Progenitor cell of endocrine pancreas (in vitro differentiated cells): ENCODE results near the gene ANKRD33. TPM values are rescaled to one million over a fixed set of nuclear protein-coding genes. Genes with fewer than 3 reads are reported as not detected.

Experiments
- DNase-seq: peaks from one replicate; pipeline ENCODE4 v3.0.0; 2021; ENCODE audit warnings: low spot score; ENCODE audit not compliant: unreplicated experiment
- H3K27ac Mint-ChIP-seq: 2 replicates; pipeline ENCODE4 v1.8.0; 2021; ENCODE audit warnings: mild to moderate bottlenecking, moderate library complexity, mixed read lengths
- H3K27me3 Mint-ChIP-seq: 2 replicates; pipeline ENCODE4 v1.8.0; 2021; ENCODE audit warnings: mixed read lengths
- H3K36me3 Mint-ChIP-seq: 2 replicates; pipeline ENCODE4 v1.8.0; 2022; ENCODE audit warnings: mixed read lengths; ENCODE audit not compliant: insufficient read depth
- H3K4me1 Mint-ChIP-seq: 2 replicates; pipeline ENCODE4 v1.8.0; 2021; ENCODE audit warnings: low read depth, mixed read lengths
- H3K4me3 Mint-ChIP-seq: 2 replicates; pipeline ENCODE4 v1.8.0; 2021; ENCODE audit warnings: low read depth, mild to moderate bottlenecking, moderate library complexity, mixed read lengths
- H3K9me3 Mint-ChIP-seq: 2 replicates; pipeline ENCODE4 v1.8.0; 2021; ENCODE audit warnings: low read depth, mixed read lengths
- total RNA-seq: library from RNA; stranded (reverse); gene quantifications from 2 replicates; pipeline ENCODE4 v1.2.1, GENCODE V29; 2021
- TF ChIP-seq, protein P1 (sequence below): fragments of 200-600 bp; sonication (generic); IDR thresholded peaks from one replicate; pipeline ENCODE4 v1.5.0; 2021; ENCODE audit warnings: antibody characterized with exemption, mild to moderate bottlenecking; ENCODE audit not compliant: unreplicated experiment

The ANKRD33 gene
- total RNA-seq, 1 donor from 2014 or later, result 0.14 TPM

- peaks cover 14% of the 10 kb centered on the region for H3K4me1 Mint-ChIP-seq
- DNase-seq, result no peak
- peaks cover 48% of the 10 kb centered on the region for H3K27me3 Mint-ChIP-seq
Observed at GRCh38 chr12:51873251-51873994, 14.5 kb upstream of the ANKRD33 start.

DNA sequence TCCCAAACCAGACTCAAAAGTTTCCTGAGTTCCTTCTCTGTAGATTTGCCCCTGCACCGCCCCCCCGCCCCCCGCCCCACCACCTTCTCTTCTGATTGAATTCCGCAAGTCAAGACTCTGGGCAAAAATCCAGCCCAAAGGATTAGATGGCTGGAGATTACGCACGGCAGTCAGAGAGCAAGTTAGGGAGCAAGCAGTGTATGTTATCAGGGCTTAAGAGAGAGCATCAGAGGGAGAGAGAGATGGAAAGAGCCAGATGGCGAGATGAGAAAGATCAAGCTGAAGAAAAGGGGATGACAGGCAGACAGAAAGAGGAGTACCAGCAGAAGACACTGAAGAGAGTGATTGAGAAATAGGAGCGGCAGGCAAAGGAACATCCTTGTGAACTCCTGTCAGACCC lies 13.9 kb upstream of the ANKRD33 start:
- TF ChIP-seq, protein P1, sequence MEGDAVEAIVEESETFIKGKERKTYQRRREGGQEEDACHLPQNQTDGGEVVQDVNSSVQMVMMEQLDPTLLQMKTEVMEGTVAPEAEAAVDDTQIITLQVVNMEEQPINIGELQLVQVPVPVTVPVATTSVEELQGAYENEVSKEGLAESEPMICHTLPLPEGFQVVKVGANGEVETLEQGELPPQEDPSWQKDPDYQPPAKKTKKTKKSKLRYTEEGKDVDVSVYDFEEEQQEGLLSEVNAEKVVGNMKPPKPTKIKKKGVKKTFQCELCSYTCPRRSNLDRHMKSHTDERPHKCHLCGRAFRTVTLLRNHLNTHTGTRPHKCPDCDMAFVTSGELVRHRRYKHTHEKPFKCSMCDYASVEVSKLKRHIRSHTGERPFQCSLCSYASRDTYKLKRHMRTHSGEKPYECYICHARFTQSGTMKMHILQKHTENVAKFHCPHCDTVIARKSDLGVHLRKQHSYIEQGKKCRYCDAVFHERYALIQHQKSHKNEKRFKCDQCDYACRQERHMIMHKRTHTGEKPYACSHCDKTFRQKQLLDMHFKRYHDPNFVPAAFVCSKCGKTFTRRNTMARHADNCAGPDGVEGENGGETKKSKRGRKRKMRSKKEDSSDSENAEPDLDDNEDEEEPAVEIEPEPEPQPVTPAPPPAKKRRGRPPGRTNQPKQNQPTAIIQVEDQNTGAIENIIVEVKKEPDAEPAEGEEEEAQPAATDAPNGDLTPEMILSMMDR, result no peak
- H3K4me3 Mint-ChIP-seq, result no peak overlapping the region
- no peaks in the 10 kb centered on the region for H3K36me3 Mint-ChIP-seq
- DNase-seq, result no peak
- no peaks in the 10 kb centered on the region for H3K9me3 Mint-ChIP-seq
- H3K27me3 Mint-ChIP-seq, result peaks cover 42% of the 10 kb centered on the region
- H3K27ac Mint-ChIP-seq, result no peak overlapping the region
- H3K4me1 Mint-ChIP-seq, result peaks cover 10% of the 10 kb centered on the region

More at GRCh38 chr12:51873251-51873994, 14.5 kb upstream of the ANKRD33 start:
- Mint-ChIP-seq H3K36me3 (no peaks in the 10 kb centered on the region), H3K4me3 (no peak overlapping the region), H3K9me3 (no peaks in the 10 kb centered on the region), H3K27ac (no peak overlapping the region)
- TF ChIP-seq, protein P1, result no peak

- H3K27me3 Mint-ChIP-seq, result peaks cover 41% of the 10 kb centered on the region
- TF ChIP-seq, protein P1, result no peak
- peaks cover 10% of the 10 kb centered on the region for H3K4me1 Mint-ChIP-seq
- no peaks in the 10 kb centered on the region for H3K9me3 Mint-ChIP-seq
- H3K36me3 Mint-ChIP-seq, result no peaks in the 10 kb centered on the region
- no peak overlapping the region for H3K4me3 Mint-ChIP-seq
- H3K27ac Mint-ChIP-seq, result no peak overlapping the region
- no peak for DNase-seq
Observed at GRCh38 chr12:51874486-51874885, 13.4 kb upstream of the ANKRD33 start.

- TF ChIP-seq, protein P1, result no peak
- H3K4me1 Mint-ChIP-seq, result peaks cover under 1% of the 10 kb centered on the region
- H3K27ac Mint-ChIP-seq, result no peak overlapping the region
- H3K4me3 Mint-ChIP-seq, result no peak overlapping the region
- no peaks in the 10 kb centered on the region for H3K36me3 Mint-ChIP-seq
- H3K9me3 Mint-ChIP-seq, result no peaks in the 10 kb centered on the region
- peaks cover 6% of the 10 kb centered on the region for H3K27me3 Mint-ChIP-seq
- DNase-seq, result no peak
Observed at GRCh38 chr12:51879102-51879501, 8.8 kb upstream of the ANKRD33 start.

GRCh38 chr12:51883295-51883694 lies 4.6 kb upstream of the ANKRD33 start:
- peaks cover 11% of the 10 kb centered on the region for H3K27me3 Mint-ChIP-seq
- TF ChIP-seq, protein P1, result no peak
- no peaks in the 10 kb centered on the region for H3K36me3 Mint-ChIP-seq
- H3K27ac Mint-ChIP-seq, result no peak overlapping the region
- H3K4me1 Mint-ChIP-seq, result no peaks in the 10 kb centered on the region
- no peak for DNase-seq
- no peak overlapping the region for H3K4me3 Mint-ChIP-seq
- H3K9me3 Mint-ChIP-seq, result peaks cover 6% of the 10 kb centered on the region
